Activated CD8-positive, alpha-beta T cell treated with anti-CD3 and anti-CD28 coated beads for 36 hours (primary cell): ENCODE results near the gene FGD6. TPM values are rescaled to one million over a fixed set of nuclear protein-coding genes. Genes with fewer than 3 reads are reported as not detected.
"Not testable (repeated sequence)": the region's sequence is repeated elsewhere in the genome, so short reads cannot be mapped to it uniquely, and the experiment has no call there.

Experiments
- ATAC-seq: fragments of 200-7000 bp; cut with Tn5 transposase; one replicate; pipeline ENCODE4 v1.10.0; 2021; ENCODE audit warnings: mild to moderate bottlenecking, moderate library complexity
- CTCF ChIA-PET: fragments of 350-600 bp; sonication (Branson Sonifier 250); formaldehyde crosslinking; loops from one replicate; lab custom pipeline; 2021; ENCODE audit warnings: antibody characterized with exemption; lab: Charles Lee
- POLR2A ChIA-PET: fragments of 350-600 bp; sonication (Branson Sonifier 250); formaldehyde crosslinking; loops from one replicate; lab custom pipeline; 2021; ENCODE audit warnings: antibody characterized with exemption; lab: Charles Lee
- DNase-seq: peaks from one replicate; pipeline ENCODE4 v3.0.0-alpha.2; 2020
- H3K27ac Mint-ChIP-seq: one replicate; pipeline ENCODE4 v1.8.0; 2021; ENCODE audit warnings: mild to moderate bottlenecking, mixed read lengths
- H3K27me3 Mint-ChIP-seq: one replicate; pipeline ENCODE4 v1.8.0; 2021; ENCODE audit warnings: mixed read lengths
- H3K36me3 Mint-ChIP-seq: one replicate; pipeline ENCODE4 v1.8.0; 2021; ENCODE audit warnings: low read depth, mixed read lengths
- H3K4me1 Mint-ChIP-seq: one replicate; pipeline ENCODE4 v1.8.0; 2021; ENCODE audit warnings: low read depth, mixed read lengths
- H3K4me3 Mint-ChIP-seq: one replicate; pipeline ENCODE4 v1.8.0; 2021; ENCODE audit warnings: mild to moderate bottlenecking, moderate library complexity, mixed read lengths
- H3K9me3 Mint-ChIP-seq: one replicate; pipeline ENCODE4 v1.8.0; 2021; ENCODE audit warnings: mixed read lengths
- intact Hi-C: fragments of 100-400 bp; cut with micrococcal nuclease; formaldehyde crosslinking; loops from one replicate; pipeline ENCODE4 v1.10.0; 2022
- total RNA-seq, 2 experiments: library from RNA; stranded (reverse); gene quantifications; one replicate each; pipeline ENCODE4 v1.2.3, GENCODE V29; 2021
- TF ChIP-seq, protein P1 (sequence below): fragments of 200-600 bp; IDR thresholded peaks from one replicate; pipeline ENCODE4 v1.8.0; 2022; ENCODE audit warnings: antibody characterized with exemption, mild to moderate bottlenecking

The FGD6 gene
- total RNA-seq, 2 experiments from 2014 or later = 0.41 to 0.54 TPM

DNA sequence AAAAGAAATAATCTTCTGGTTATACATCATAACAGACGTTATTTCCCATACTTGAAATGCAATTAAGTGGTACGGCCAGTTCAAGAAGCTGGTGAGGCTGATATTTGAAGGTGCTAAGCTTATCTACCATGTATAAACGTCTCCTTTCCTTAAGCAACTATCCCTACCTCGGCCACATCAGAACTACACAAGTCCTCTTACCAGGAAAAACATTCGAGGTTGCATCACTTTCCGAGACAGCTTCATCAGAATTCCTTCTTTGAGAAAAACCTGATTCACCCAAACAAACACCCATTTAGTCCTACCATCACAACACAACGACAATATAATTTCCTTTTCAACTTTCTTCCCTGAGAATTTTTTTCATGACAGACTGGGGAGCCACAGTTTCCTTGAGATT is 109.9 kb downstream of the FGD6 start:
- no peaks in the 10 kb centered on the region for H3K36me3 Mint-ChIP-seq
- no peak overlapping the region for H3K4me3 Mint-ChIP-seq
- POLR2A ChIA-PET = no interaction called here
- H3K9me3 Mint-ChIP-seq = no peaks in the 10 kb centered on the region
- intact Hi-C loops = no loop called here
- H3K27me3 Mint-ChIP-seq = no peaks in the 10 kb centered on the region
- no peak for DNase-seq
- H3K4me1 Mint-ChIP-seq = peaks cover 6% of the 10 kb centered on the region
- TF ChIP-seq, protein P1, sequence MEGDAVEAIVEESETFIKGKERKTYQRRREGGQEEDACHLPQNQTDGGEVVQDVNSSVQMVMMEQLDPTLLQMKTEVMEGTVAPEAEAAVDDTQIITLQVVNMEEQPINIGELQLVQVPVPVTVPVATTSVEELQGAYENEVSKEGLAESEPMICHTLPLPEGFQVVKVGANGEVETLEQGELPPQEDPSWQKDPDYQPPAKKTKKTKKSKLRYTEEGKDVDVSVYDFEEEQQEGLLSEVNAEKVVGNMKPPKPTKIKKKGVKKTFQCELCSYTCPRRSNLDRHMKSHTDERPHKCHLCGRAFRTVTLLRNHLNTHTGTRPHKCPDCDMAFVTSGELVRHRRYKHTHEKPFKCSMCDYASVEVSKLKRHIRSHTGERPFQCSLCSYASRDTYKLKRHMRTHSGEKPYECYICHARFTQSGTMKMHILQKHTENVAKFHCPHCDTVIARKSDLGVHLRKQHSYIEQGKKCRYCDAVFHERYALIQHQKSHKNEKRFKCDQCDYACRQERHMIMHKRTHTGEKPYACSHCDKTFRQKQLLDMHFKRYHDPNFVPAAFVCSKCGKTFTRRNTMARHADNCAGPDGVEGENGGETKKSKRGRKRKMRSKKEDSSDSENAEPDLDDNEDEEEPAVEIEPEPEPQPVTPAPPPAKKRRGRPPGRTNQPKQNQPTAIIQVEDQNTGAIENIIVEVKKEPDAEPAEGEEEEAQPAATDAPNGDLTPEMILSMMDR = no peak
- CTCF ChIA-PET = no interaction called here
- ATAC-seq = no peak
- no peak overlapping the region for H3K27ac Mint-ChIP-seq

DNA sequence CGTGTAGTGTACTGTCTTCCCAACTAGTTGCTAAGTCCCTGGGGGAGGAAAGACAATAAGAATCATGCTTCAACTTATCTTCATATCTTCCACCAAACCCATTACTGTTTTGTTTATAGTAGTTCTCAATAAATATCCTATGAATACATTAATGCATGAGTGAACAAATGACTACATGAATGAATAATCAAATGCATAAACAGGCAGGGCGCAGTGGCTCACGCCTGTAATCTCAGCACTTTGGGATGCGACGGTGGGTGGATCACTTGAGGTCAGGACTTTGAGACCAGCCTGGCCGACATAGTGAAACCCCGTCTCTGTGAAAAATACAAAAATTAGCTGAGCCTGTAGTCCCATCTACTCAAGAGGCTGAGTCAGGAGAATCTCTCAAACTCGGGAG is 111.7 kb downstream of the FGD6 start:
- POLR2A ChIA-PET = no interaction called here

DNA sequence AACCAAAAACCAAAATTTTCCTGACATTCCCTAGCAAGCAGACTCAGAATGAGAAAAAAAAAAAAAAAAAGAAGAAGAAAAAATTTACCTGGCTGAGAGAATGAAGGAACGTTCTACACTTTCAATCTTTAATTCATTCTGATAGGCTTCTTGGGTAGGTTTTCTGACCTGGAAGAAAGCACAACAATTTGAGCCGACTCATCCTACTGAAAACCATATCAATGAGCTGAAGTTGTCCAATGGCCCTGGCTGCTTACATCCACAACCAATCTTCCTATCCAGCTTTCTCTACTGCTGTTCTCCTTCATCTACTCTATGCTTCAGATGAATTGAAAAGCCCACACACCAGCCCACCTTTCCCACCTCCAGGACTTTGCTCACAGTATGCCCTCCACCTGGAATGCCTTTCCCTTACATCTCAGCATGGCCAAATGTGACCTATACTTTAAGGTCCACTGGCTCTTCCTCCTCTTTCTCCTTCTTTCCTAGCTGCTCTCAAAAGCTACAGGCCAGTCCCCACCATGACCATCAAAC is 112.3 kb downstream of the FGD6 start:
- ATAC-seq = no peak
- TF ChIP-seq, protein P1 = no peak
- ChIA-PET POLR2A (no interaction called here), CTCF (no interaction called here)
- peaks cover 6% of the 10 kb centered on the region for H3K4me1 Mint-ChIP-seq
- no peaks in the 10 kb centered on the region for H3K36me3 Mint-ChIP-seq
- H3K27me3 Mint-ChIP-seq = no peaks in the 10 kb centered on the region
- H3K27ac Mint-ChIP-seq = no peak overlapping the region
- no peak for DNase-seq
- H3K4me3 Mint-ChIP-seq = no peak overlapping the region
- intact Hi-C loops = no loop called here
- no peaks in the 10 kb centered on the region for H3K9me3 Mint-ChIP-seq

More for the DNA sequence above, 111.7 kb downstream of the FGD6 start:
- Mint-ChIP-seq H3K4me3 (no peak overlapping the region), H3K4me1 (peaks cover 6% of the 10 kb centered on the region), H3K27me3 (no peaks in the 10 kb centered on the region), H3K36me3 (no peaks in the 10 kb centered on the region), H3K9me3 (no peaks in the 10 kb centered on the region), H3K27ac (no peak overlapping the region)
- no peak for DNase-seq
- intact Hi-C loops = no loop called here
- CTCF ChIA-PET = no interaction called here
- ATAC-seq = no peak
- TF ChIP-seq, protein P1 = no peak

DNA sequence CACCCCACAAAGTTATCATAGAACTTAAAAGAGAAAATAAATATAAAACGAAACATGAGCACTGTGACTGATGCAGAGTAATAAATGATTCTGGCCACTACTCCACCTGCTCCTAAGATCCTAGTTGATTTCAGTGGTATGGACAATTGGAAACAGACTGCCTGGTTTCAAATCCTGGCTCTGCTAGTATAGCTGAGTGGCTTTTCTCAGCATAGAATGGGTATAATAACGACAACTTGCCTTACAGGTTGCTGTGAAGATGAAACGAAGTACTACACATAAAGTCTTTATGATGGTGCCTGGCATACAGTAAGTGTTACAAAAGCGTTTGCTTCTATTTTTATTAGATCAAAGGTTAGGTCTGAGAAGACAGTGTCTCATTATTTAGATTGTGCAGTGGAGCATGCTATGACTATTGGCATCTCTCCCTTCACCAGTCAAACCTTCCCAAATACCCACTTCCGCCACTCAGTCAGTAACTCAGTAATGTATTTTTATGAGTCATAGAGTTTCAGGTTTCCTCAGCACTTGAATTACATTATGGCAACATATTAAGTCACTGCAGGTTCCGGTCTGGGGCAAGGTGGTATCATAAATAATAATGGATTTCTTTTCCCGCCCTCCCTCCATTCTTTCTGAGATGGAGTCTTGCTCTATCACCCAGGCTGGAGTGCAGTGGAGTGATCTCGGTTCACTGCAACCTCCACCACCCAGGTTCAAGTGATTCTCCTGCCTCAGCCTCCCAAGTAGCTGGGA is 114.2 kb downstream of the FGD6 start:
- DNase-seq (peak; percentile 62), ATAC-seq (peak; percentile 98)
- H3K27me3 Mint-ChIP-seq = no peaks in the 10 kb centered on the region
- POLR2A ChIA-PET = no interaction called here
- H3K4me3 Mint-ChIP-seq = no peak overlapping the region
- H3K4me1 Mint-ChIP-seq = peaks cover 6% of the 10 kb centered on the region
- peak overlapping the region; percentile 57 for H3K27ac Mint-ChIP-seq
- intact Hi-C loops = no loop called here
- TF ChIP-seq, protein P1 = no peak
- CTCF ChIA-PET = interaction anchor here (1.1 kb wide), 1 partner anchor 14 kb away, joined by 3 read pairs; no protein-coding TSS in a partner anchor
- H3K9me3 Mint-ChIP-seq = no peaks in the 10 kb centered on the region
- H3K36me3 Mint-ChIP-seq = no peaks in the 10 kb centered on the region

DNA sequence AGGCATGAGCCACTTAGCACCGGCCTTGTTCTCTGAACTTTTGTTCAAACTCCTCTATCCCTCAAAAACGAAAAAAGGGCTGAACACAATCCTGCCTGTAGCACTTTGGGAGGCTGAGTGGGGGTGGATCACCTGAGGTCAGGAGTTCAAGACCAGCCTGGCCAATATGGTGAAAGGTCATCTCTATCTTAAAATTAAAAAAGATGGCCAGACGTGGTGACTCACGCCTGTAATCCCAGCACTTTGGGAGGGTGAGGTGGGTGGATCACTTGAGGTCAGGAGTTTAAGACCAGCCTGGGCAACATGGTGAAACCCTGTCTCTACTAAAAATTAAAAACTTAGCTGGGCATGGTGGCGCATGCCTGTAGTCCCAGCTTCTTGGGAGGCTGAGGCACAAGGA is 115.3 kb downstream of the FGD6 start:
- H3K9me3 Mint-ChIP-seq, H3K27me3 Mint-ChIP-seq, intact Hi-C loops, POLR2A ChIA-PET, ATAC-seq, DNase-seq, H3K4me3 Mint-ChIP-seq, H3K36me3 Mint-ChIP-seq, H3K4me1 Mint-ChIP-seq, H3K27ac Mint-ChIP-seq: not testable (repeated sequence)
- CTCF ChIA-PET = interaction anchor here (1.6 kb wide), 1 partner anchor 20 kb away, joined by 3 read pairs; no protein-coding TSS in a partner anchor
